OCI-LY1 (cell line): Measurements from ENCODE around the gene POLD4.

Source experiments
- CTCF ChIP-seq: fragments of 200-600 bp; sonication (generic), shearing (Covaris generic); IDR thresholded peaks from 2 replicates; pipeline ENCODE4 v1.5.1; 2017; ENCODE audit warnings: mild to moderate bottlenecking, antibody characterized with exemption, low read length, moderate library complexity, mixed read lengths
- EZH2 ChIP-seq: fragments of 200-600 bp; sonication (generic), shearing (Covaris generic); IDR thresholded peaks from 2 replicates; pipeline ENCODE4 v1.8.0; 2017; ENCODE audit warnings: borderline replicate concordance, mixed run types, mild to moderate bottlenecking, antibody characterized with exemption, low read length, moderate library complexity, mixed read lengths

GRCh38 chr11:67351275-67352005 is 1.9 kb downstream of the POLD4 start:
- TF ChIP-seq CTCF: peak; percentile 87
- no peak for TF ChIP-seq EZH2
